NK-92 (cell line): ENCODE data around the gene AGBL3.
A peak's percentile ranks its signal among the peaks of the same experiment; 100 is the strongest.

ENCODE experiments used
- DNase-seq: peaks from one replicate; lab custom pipeline; 2025; ENCODE audit not compliant: unreplicated experiment; lab: John Stamatoyannopoulos, UW

AGBL3 gene

GRCh38 chr7:134986363-134987251, at the start of gene AGBL3:
TSS of gene AGBL3 (plus strand) at chr7:134986508. CDS start at chr7:134987934, 1,426 bp downstream.
- DNase-seq: peak; percentile 27

DNA sequence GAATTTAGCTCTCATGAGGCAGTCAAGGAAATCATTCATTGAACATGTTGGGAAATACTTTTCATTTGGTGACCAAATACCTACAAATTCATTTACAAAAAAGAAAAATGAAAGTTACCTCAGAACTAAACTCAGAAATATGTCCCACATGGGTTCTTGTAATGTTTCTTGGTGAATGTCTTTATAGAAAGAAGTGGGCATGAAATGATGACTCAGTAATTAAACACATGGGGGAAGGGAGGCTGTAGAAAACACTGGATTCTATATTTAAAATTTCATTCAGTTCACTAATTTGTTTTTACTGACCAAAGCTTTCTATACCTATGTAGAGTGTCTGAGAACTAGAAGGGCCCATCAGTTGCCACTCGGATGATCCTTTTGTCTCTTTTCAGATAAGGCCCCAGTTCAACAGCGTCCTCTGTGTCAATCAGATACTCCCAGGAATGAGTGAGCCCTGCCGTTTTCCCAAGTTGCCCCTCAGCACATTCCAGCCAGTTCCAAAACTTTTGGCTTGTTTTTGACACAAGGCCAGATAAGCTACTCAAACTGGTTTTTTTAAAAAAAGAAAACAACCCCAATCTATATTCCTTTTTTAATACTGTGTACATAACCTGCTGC, 49.3 kb upstream of the AGBL3 start:
- DNase-seq: no peak

- no peak for DNase-seq
These were observed 48.2 kb upstream of the AGBL3 start for GRCh38 chr7:134938141-134938540.

GRCh38 chr7:134939136-134939535, 47.2 kb upstream of the AGBL3 start:
- DNase-seq: no peak

GRCh38 chr7:134940729-134941128, 45.6 kb upstream of the AGBL3 start:
- DNase-seq: no peak

- DNase-seq: no peak
These were observed 45.0 kb upstream of the AGBL3 start for GRCh38 chr7:134941185-134941900.

DNA sequence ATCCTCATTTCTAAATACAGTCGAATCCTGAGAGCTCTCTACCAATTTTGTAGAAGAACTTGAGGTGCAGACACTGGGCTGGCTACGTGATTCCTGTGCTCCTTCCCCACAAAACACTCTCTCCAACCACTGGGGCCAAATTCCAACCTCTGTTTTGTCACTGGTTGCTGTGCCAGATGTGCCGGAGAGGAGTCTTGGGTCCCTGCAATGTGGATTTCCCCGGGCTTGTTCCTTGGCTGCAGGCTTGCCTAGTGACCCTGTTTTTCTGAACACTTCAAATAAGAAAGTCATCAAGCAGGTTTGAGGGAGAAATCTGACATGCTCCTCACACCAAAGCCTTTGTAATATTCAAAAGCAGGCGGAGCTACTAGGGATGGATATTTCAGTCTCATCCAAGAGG, 44.4 kb upstream of the AGBL3 start:
- DNase-seq: no peak

- DNase-seq: no peak
These were observed 43.4 kb upstream of the AGBL3 start for GRCh38 chr7:134942690-134943466.

- DNase-seq: no peak
These were observed 42.4 kb upstream of the AGBL3 start for GRCh38 chr7:134943785-134944400.

GRCh38 chr7:134945691-134946090, 40.6 kb upstream of the AGBL3 start:
- no peak for DNase-seq

DNA sequence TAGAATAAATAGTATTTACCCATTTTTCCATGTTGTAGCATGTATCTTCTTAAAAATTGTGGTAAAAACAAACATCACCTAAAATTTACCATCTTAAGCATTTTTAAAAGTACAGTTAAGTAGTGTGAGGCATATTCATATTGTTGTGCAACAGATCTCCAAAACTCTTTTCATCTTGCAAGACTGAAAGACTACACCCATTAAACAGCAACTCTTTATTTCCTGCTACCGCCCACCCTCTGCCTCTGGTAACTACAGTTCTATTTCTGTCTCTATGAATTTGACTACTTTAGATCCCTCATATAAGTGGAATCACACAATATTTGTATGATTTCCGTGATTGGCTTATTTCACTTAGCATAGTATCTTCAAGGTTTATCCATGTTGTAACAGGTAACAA, 40.0 kb upstream of the AGBL3 start:
- no peak for DNase-seq

- no peak for DNase-seq
These were observed 39.0 kb upstream of the AGBL3 start for GRCh38 chr7:134947329-134947728.

DNA sequence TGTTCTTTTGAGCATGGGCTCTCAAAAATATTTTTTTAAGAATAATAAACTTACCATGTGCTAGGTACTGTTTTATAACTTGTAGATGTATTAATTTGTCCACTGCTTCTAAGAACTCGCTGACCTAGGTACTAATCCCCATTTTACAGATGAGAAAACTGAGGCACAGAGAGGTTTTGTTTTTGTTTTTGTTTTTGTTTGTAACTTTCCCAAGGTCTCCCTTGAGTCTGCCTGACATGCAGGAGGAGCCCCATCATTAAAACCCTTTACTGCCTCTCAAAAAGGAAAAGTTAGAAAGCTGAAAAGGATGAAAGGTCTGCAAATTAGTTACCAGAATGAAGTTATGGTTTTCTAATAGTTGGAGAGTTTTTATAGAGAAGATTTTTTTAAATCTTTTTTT, 38.5 kb upstream of the AGBL3 start:
- no peak for DNase-seq

GRCh38 chr7:134948246-134948645, 38.1 kb upstream of the AGBL3 start:
- DNase-seq: no peak

DNA sequence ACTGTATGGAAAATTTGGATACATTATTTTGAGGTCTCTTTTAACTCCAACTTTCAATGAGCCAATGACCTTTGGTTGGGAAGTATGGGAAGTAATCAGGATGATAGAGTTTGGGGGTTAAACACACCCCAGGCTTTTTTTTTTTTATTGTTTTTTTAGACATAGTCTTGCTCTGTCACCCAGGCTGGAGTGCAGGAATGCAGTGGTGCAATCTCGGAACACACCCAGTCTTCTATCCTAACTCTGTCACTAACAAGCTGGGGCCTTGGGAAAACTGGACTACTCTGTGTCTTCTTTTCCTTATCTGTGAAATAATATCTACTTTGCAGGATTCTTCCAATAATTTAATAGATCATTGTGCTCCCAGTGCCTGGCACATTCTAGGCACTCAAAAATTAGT, 37.6 kb upstream of the AGBL3 start:
- DNase-seq: no peak

DNA sequence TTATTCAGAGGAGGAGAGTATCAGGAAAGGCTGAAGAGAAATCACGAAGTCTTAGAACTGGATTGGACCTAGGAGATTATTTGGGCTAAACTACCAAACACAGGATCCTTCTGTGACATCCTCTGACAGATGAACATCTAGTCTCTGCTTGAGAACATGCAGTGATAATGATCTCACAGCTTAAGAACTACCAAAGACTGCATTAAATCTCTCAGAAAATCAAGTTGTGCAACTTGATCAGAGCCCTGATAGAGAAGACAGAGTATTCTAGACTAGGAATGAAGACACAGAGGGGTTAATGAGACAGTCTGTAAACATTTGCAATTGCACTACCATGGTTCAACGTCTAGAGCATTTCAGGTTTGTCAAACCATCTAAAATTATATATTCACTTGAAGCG, 37.1 kb upstream of the AGBL3 start:
- no peak for DNase-seq

DNA sequence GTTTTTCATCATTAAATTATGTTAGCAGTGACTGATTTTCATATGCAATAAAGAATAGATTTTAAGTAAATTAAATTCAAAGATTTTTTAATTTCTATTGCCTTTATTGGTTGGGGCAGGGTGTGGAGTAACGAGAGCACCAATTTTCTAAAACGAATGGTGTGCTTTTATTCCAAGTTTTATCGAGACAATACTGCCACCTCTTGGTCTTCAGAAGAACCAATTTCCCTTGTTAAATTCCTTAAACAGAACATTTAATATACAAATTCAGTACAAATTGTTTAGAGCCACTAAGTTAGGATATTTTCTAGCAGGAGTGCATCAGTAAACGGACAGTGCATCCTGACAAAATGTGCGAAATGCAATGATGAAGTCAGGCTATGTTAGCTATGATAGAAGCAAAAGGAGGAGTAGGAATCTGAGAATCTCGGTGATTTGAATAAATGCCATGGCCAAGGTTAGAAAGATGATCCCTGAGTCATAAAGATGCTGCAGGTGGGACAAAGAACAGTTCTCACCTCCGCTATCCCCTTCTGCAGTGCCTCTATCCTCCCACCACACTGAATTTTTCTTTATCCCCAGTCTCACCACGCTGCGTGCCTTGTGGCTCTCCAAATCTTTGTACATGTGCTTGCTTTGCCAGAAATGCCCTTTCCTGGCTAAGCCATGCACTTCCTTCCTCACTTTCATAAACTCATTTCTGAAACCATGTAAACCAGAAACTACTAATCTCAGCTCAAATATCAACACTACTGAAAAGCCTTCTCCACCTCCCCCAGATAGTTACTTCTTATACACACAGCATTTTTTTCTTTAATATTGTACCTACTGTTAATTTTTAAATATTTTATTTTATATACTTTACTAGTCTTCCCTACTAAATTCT, 31.9 kb upstream of the AGBL3 start:
- no peak for DNase-seq

DNA sequence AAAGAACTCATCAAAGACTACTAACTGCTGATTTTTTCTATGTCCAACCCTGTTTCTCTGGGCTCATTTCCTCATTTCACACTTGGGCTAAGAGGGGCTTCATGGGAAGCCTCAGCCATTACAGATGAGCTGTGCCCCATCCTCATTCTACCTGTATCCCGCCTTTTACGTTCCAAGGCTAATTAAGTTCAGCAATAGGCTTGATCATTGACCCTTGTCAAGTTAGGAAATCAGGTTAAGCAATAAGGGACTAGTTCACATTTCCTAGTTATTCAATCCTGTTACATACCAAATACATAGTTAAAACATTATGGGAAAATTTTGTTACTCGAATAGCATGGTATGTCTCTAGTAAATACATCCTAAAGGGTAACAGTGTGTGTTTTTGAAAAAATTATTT, 29.3 kb upstream of the AGBL3 start:
- DNase-seq: no peak

GRCh38 chr7:134959810-134960209, 26.5 kb upstream of the AGBL3 start:
- DNase-seq: no peak
